Mononuclear cell (primary cell): ENCODE measurements around the gene RAB36. TPM values are rescaled to one million over a fixed set of nuclear protein-coding genes. Genes with fewer than 3 reads are reported as not detected.

Source experiments
- total RNA-seq: library from RNA; depleted of rRNA; stranded (reverse); fragments of >200 nt; gene quantifications from one replicate; pipeline ENCODE4 v1.2.3, GENCODE V29; 2012

RAB36 gene
- total RNA-seq, 1 donor, result not detected

Other genes starting within 250 kb of the RAB36 start
- 10.0 TPM for gene GNAZ, start 75.0 kb upstream of the RAB36 start, total RNA-seq
- gene RSPH14, start 3.5 kb upstream of the RAB36 start, total RNA-seq, result not detected
- 59.5 TPM for gene BCR, start 35.0 kb downstream of the RAB36 start, total RNA-seq